Breast epithelium (tissue), 4 donors: ENCODE measurements around the gene CCDC152. TPM values are rescaled to one million over a fixed set of nuclear protein-coding genes. Genes with fewer than 3 reads are reported as not detected.

ENCODE experiments used
- DNase-seq, 2 donors: peaks; one replicate each; pipeline ENCODE4 v3.0.0-alpha.2; 2019; ENCODE audit warnings: low spot score in 2 of 2
- H3K27ac ChIP-seq, 2 donors: fragments of 200-600 bp; sonication (generic) in 1 of 2; one replicate each; pipeline ENCODE4 v1.5.1; 2016 to 2019; ENCODE audit warnings: mild to moderate bottlenecking in 1 of 2
- H3K27me3 ChIP-seq, 2 donors: fragments of 200-600 bp; sonication (generic) in 1 of 2; one replicate each; pipeline versions ENCODE4 v1.5.1 to v1.6.0; 2017 to 2019; ENCODE audit warnings: control low read depth in 1 of 2, mild to moderate bottlenecking in 1 of 2
- H3K36me3 ChIP-seq: fragments of 200-600 bp; one replicate; pipeline ENCODE4 v1.5.1; 2019
- H3K4me1 ChIP-seq, 2 donors: fragments of 200-600 bp; sonication (generic); one replicate each; pipeline ENCODE4 v1.5.1; 2016 to 2019; ENCODE audit warnings: control low read depth in 1 of 2
- H3K4me3 ChIP-seq, 3 donors: fragments of 200-600 bp; sonication (generic); 1 replicate in 2 of 3; 2 replicates in 1 of 3; pipeline ENCODE4 v1.5.1; 2016 to 2019; ENCODE audit warnings: mild to moderate bottlenecking in 3 of 3, moderate library complexity in 2 of 3
- H3K9me3 ChIP-seq, 2 donors: fragments of 200-600 bp; sonication (generic) in 1 of 2; one replicate each; pipeline ENCODE4 v1.5.1; 2016 to 2019; ENCODE audit warnings: control low read depth in 1 of 2
- POLR2A ChIP-seq: fragments of 450-650 bp; IDR thresholded peaks from one replicate; pipeline ENCODE4 v1.6.1; 2016; ENCODE audit warnings: antibody characterized with exemption, mild to moderate bottlenecking, moderate library complexity
- POLR2AphosphoS5 ChIP-seq, 3 donors: sonication (generic); formaldehyde crosslinking; IDR thresholded peaks; one replicate each; pipeline ENCODE4 v1.6.1; 2017; ENCODE audit warnings: antibody characterized with exemption in 3 of 3
- intact Hi-C: fragments of 100-400 bp; cut with DNase I; formaldehyde crosslinking; loops from one replicate; pipeline ENCODE4 v1.15.1; 2023; ENCODE audit warnings: low total_unique reads
- total RNA-seq, 3 donors: library from RNA; depleted of rRNA; stranded (reverse); fragments of >200 nt; gene quantifications; one replicate each; pipeline ENCODE4 v1.1.0, GENCODE V29; 2016
- TF ChIP-seq, protein P1 (sequence below), 3 donors: fragments of 450-650 bp; IDR thresholded peaks; one replicate each; pipeline ENCODE4 v1.5.1; 2016 to 2017; ENCODE audit warnings: antibody characterized with exemption in 3 of 3, mild to moderate bottlenecking in 3 of 3, moderate library complexity in 3 of 3

Gene CCDC152
- total RNA-seq, 3 donors from 2014 or later, result 0.88 to 1.3 (median 0.96) TPM

DNA sequence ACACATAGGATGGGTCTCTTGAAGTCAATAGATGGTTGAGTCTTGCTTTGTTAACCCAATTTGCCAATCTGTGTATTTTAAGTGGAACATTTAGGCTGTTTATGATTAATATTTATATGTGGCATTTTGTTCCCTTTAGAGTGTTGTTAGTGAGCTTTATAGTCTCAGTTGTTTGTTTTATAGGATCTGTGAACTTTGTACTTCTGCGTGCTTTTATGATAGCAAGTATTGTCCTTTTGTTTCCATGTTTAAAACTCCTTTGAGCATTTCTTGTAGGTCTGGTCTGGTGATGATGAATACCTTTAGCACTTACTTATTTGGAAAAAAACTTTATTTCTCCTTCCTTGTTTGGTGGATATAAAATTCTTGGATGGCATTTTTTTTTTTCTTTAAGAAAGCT lies 31.2 kb downstream of the CCDC152 start:
- intact Hi-C loops, result no loop called here
- H3K27ac ChIP-seq, result no peak overlapping the region
- no peak overlapping the region for H3K4me3 ChIP-seq
- no peaks in the 10 kb centered on the region for H3K36me3 ChIP-seq
- DNase-seq, result no peak
- peaks cover 11% of the 10 kb centered on the region in 2 donors for H3K9me3 ChIP-seq
- no peaks in the 10 kb centered on the region for H3K27me3 ChIP-seq
- H3K4me1 ChIP-seq, result no peaks in the 10 kb centered on the region
- TF ChIP-seq, protein P1, sequence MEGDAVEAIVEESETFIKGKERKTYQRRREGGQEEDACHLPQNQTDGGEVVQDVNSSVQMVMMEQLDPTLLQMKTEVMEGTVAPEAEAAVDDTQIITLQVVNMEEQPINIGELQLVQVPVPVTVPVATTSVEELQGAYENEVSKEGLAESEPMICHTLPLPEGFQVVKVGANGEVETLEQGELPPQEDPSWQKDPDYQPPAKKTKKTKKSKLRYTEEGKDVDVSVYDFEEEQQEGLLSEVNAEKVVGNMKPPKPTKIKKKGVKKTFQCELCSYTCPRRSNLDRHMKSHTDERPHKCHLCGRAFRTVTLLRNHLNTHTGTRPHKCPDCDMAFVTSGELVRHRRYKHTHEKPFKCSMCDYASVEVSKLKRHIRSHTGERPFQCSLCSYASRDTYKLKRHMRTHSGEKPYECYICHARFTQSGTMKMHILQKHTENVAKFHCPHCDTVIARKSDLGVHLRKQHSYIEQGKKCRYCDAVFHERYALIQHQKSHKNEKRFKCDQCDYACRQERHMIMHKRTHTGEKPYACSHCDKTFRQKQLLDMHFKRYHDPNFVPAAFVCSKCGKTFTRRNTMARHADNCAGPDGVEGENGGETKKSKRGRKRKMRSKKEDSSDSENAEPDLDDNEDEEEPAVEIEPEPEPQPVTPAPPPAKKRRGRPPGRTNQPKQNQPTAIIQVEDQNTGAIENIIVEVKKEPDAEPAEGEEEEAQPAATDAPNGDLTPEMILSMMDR (IDR thresholded peaks at IDR 0.05), result no peak
- no peak for TF ChIP-seq POLR2A
- TF ChIP-seq POLR2AphosphoS5 (IDR thresholded peaks at IDR 0.05), result no peak

DNA sequence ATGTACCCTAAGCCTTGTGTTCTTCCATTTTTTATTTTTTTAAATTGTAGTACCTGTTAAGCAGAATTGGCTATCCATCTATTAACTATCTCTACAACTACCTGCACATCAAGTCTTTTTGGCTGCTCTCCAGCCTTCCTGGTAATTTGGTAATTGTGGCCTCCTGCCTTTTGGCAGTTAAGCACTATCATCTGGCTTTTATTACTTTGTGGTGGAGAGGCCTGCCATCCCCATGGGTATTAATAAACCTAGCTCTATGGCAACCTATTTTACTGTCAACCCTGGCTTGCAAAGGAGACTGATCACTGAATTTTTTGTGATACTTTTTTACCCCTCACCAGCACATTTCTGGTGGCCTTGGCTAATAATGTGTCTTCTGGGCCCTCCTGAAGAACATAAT lies 34.5 kb downstream of the CCDC152 start:
- Histone ChIP-seq H3K4me1 (no peaks in the 10 kb centered on the region), H3K36me3 (no peaks in the 10 kb centered on the region), H3K27ac (no peak overlapping the region), H3K9me3 (peaks cover 11% of the 10 kb centered on the region in 2 donors), H3K4me3 (no peak overlapping the region), H3K27me3 (no peaks in the 10 kb centered on the region)
- DNase-seq, result no peak
- no peak for TF ChIP-seq POLR2AphosphoS5 (IDR thresholded peaks at IDR 0.05)
- TF ChIP-seq POLR2A, result no peak
- TF ChIP-seq, protein P1 (IDR thresholded peaks at IDR 0.05), result no peak
- intact Hi-C loops, result no loop called here

DNA sequence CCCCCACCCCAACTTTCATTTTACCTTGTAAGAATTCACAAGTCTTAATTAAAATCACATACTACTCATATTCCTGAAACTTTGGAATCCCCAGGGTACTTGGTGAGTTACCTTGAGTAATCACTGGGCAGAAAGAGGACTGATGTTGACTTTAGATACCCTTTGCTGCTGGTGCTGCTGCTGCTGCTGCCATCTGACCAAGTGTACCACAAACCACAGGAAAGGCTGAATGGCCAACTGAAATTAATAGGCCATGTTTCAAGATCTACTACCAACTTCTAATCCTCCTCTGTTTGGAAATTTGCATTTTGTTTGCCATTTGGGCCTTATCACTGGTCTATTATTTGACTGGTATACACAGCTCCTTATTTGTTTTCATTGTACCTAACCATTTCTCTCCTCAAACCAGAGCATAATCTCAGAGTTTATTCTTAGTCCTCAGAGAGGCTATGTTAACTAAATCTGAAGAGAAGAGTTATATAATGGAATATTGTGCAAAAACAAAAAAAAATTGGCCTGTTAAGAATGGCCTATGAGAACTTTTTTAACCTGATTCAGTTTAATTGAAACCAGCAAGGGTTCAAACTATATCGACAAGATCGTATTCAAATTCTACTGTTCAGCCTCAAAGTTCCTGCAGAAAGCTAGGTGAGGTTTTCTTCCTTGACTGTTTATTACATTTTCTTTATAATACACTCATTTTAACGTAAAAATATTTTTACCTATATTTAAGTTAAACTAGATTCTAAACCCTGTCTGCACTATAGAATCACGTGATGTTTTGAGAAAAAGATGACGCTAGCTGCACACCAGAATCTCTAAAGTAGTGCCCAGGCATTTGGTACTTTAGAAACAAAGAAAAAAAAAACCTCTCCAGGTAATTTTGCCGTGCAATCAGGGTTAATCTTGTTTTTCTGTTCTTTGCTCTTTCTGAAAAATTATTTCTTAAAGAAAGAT lies 41.9 kb downstream of the CCDC152 start:
- no peak overlapping the region for H3K4me3 ChIP-seq
- peaks cover 7% of the 10 kb centered on the region for H3K36me3 ChIP-seq
- H3K27me3 ChIP-seq, result no peaks in the 10 kb centered on the region
- no peak overlapping the region for H3K27ac ChIP-seq
- no peak for DNase-seq
- intact Hi-C loops, result no loop called here
- TF ChIP-seq, protein P1 (IDR thresholded peaks at IDR 0.05), result no peak
- TF ChIP-seq POLR2AphosphoS5 (IDR thresholded peaks at IDR 0.05), result no peak
- TF ChIP-seq POLR2A, result no peak
- H3K4me1 ChIP-seq, result no peaks in the 10 kb centered on the region
- no peaks in the 10 kb centered on the region for H3K9me3 ChIP-seq

DNA sequence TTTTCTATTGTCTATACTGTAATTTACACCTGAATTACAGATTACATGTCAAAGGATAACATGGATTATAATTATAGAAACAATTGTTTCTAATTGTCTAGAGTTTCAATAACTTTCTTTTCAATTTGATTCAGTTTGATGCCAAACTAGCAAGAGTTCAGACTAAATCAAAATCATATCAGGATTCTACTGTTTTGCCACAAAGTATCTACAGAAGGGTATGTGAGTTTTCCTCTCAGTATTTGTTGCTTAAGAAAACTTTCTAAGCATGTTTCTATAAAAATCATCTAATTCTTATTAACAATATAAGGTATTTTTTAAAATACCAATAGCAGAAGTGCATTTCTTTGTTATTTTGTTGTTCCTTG lies 42.6 kb downstream of the CCDC152 start:
- intact Hi-C loops, result no loop called here
- H3K36me3 ChIP-seq, result peaks cover 7% of the 10 kb centered on the region
- DNase-seq, result no peak
- no peak overlapping the region for H3K27ac ChIP-seq
- TF ChIP-seq POLR2A (no peak), POLR2AphosphoS5 (IDR thresholded peaks at IDR 0.05) (no peak)
- TF ChIP-seq, protein P1 (IDR thresholded peaks at IDR 0.05), result no peak
- no peak overlapping the region for H3K4me3 ChIP-seq
- H3K9me3 ChIP-seq, result no peaks in the 10 kb centered on the region
- no peaks in the 10 kb centered on the region for H3K4me1 ChIP-seq
- H3K27me3 ChIP-seq, result no peaks in the 10 kb centered on the region

DNA sequence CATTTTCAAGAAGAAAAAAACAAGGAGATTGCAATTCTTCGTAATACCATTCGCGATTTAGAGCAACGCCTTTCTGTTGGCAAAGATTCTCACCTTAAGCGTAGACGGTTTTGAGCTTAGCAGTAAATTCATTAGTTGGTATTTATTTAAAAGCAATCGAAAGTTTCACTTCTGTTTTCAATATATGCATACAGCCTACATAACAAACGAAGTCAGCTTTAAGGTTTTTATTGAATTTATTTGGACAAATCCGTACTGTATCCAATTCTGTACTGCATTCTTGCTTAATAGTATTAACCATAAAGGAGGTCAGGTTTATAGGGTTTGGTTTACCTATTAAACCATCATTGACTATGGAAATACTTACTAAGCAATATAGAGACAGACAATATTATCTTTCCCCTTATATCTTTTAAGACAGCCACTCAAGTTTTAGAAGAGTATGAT lies 43.1 kb downstream of the CCDC152 start:
- H3K36me3 ChIP-seq, result peaks cover 7% of the 10 kb centered on the region
- no peaks in the 10 kb centered on the region for H3K4me1 ChIP-seq
- H3K4me3 ChIP-seq, result no peak overlapping the region
- DNase-seq, result no peak
- intact Hi-C loops, result no loop called here
- H3K27ac ChIP-seq, result no peak overlapping the region
- no peaks in the 10 kb centered on the region for H3K27me3 ChIP-seq
- no peaks in the 10 kb centered on the region for H3K9me3 ChIP-seq
- TF ChIP-seq, protein P1 (IDR thresholded peaks at IDR 0.05), result no peak
- TF ChIP-seq POLR2AphosphoS5 (IDR thresholded peaks at IDR 0.05), result no peak
